Kidney epithelial cell (primary cell): ENCODE data around the gene ARHGEF10L. TPM values are rescaled to one million over a fixed set of nuclear protein-coding genes. Genes with fewer than 3 reads are reported as not detected.

ENCODE experiments used
- DNase-seq: peaks from one replicate; pipeline ENCODE4 v3.0.0-alpha.2; 2010; ENCODE audit warnings: low read depth
- H3K27me3 ChIP-seq: 2 replicates; pipeline ENCODE4 v1.6.0; 2011; ENCODE audit warnings: low read length; ENCODE audit not compliant: control insufficient read depth, insufficient read depth
- H3K36me3 ChIP-seq: 2 replicates; pipeline ENCODE4 v1.5.1; 2011; ENCODE audit warnings: low read length; ENCODE audit not compliant: control insufficient read depth, insufficient read depth
- H3K4me3 ChIP-seq: 2 replicates; pipeline ENCODE4 v1.5.1; 2011; ENCODE audit warnings: low read depth, mild to moderate bottlenecking, control low read depth, low read length
- total RNA-seq: library from RNA; depleted of rRNA; stranded (reverse); fragments of >200 nt; gene quantifications from 2 replicates; pipeline ENCODE4 v1.2.3, GENCODE V29; 2015
- TF ChIP-seq, protein P1 (sequence below): IDR thresholded peaks from 2 replicates; pipeline ENCODE4 v1.5.1; 2011; ENCODE audit warnings: mild to moderate bottlenecking, moderate library complexity, low read length, control low read depth, inconsistent platforms; ENCODE audit not compliant: insufficient read depth, poor library complexity, severe bottlenecking

ARHGEF10L gene
- total RNA-seq, 1 donor from 2014 or later = 23.5 TPM

GRCh38 chr1:17635811-17636210 lies 96.3 kb downstream of the ARHGEF10L start:
- no peak for DNase-seq
- no peaks in the 10 kb centered on the region for H3K27me3 ChIP-seq
- H3K36me3 ChIP-seq = peaks cover 3% of the 10 kb centered on the region
- no peak overlapping the region for H3K4me3 ChIP-seq
- TF ChIP-seq, protein P1, sequence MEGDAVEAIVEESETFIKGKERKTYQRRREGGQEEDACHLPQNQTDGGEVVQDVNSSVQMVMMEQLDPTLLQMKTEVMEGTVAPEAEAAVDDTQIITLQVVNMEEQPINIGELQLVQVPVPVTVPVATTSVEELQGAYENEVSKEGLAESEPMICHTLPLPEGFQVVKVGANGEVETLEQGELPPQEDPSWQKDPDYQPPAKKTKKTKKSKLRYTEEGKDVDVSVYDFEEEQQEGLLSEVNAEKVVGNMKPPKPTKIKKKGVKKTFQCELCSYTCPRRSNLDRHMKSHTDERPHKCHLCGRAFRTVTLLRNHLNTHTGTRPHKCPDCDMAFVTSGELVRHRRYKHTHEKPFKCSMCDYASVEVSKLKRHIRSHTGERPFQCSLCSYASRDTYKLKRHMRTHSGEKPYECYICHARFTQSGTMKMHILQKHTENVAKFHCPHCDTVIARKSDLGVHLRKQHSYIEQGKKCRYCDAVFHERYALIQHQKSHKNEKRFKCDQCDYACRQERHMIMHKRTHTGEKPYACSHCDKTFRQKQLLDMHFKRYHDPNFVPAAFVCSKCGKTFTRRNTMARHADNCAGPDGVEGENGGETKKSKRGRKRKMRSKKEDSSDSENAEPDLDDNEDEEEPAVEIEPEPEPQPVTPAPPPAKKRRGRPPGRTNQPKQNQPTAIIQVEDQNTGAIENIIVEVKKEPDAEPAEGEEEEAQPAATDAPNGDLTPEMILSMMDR = no peak

- H3K27me3 ChIP-seq = no peaks in the 10 kb centered on the region
- no peak overlapping the region for H3K4me3 ChIP-seq
- TF ChIP-seq, protein P1 = no peak
- no peak for DNase-seq
- peaks cover 3% of the 10 kb centered on the region for H3K36me3 ChIP-seq
Observed at GRCh38 chr1:17636612-17637011, 97.1 kb downstream of the ARHGEF10L start.

GRCh38 chr1:17637055-17637454 lies 97.6 kb downstream of the ARHGEF10L start:
- peaks cover 3% of the 10 kb centered on the region for H3K36me3 ChIP-seq
- TF ChIP-seq, protein P1 = no peak
- DNase-seq = no peak

DNA sequence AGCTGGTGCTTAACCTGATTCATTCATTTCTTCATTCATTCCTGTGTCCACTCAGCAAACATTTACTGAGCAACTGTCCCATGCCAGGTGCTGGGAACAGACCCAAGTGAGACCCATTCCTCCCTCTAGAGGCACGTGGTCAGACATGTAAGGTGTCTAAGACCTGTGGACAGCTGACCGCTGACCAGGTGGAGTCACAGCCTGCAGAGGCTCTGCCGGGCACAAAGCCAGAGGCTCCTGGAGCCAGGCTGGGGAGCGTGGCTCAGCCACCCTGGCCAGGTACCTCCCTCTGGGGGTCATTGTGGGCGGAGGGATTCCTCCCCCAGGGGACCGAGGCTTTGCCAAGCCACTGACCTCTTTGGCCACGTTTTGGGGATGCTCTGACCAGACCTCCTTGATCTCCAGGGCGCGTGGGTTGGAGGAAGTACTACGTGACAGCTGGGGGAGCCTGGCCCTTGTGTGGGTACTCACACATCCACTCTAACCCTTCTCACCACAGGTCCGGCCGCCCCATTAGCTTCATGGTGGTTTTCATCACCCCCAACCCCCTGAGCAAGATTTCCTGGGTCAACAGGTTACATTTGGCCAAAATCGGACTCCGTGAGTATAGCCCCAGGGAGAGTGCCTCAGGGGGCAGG lies 100.3 kb downstream of the ARHGEF10L start:
- no peak for DNase-seq
- Histone ChIP-seq H3K27me3 (no peaks in the 10 kb centered on the region), H3K36me3 (peaks cover 3% of the 10 kb centered on the region), H3K4me3 (no peak overlapping the region)
- TF ChIP-seq, protein P1 = no peak

More at GRCh38 chr1:17637055-17637454, 97.6 kb downstream of the ARHGEF10L start:
- no peak overlapping the region for H3K4me3 ChIP-seq
- no peaks in the 10 kb centered on the region for H3K27me3 ChIP-seq

DNA sequence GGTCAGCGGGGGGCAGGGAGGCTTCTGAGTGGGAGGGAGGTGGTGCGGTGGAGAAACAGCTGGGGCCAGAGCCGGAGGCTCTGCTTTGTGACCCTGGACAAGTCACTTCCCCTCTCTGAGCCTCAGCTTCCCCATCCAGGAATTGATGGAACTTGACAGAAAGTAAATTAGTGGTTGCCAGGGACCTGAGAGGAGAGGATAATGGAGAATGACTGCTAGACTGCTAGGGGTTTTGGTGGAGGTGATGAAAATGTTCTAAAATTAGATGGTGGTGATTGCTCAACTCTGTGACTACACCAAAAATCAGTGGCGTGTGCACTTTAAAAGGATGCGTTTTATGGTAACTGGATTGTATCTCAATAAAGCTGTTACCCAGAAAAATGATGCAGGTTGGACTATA lies 100.9 kb downstream of the ARHGEF10L start:
- TF ChIP-seq, protein P1 = no peak
- no peaks in the 10 kb centered on the region for H3K27me3 ChIP-seq
- H3K36me3 ChIP-seq = peaks cover 3% of the 10 kb centered on the region
- no peak for DNase-seq
- H3K4me3 ChIP-seq = no peak overlapping the region

GRCh38 chr1:17640975-17641374 lies 101.5 kb downstream of the ARHGEF10L start:
- TF ChIP-seq, protein P1 = no peak
- no peak for DNase-seq
- peaks cover 3% of the 10 kb centered on the region for H3K36me3 ChIP-seq
- H3K27me3 ChIP-seq = no peaks in the 10 kb centered on the region
- no peak overlapping the region for H3K4me3 ChIP-seq
